ENCODE measurements around the gene RPL26. TPM values are rescaled to one million over a fixed set of nuclear protein-coding genes. Genes with fewer than 3 reads are reported as not detected.

RPL26 gene
- total and polyA plus RNA-seq, 2 donors (not counting 1 experiment from before 2014, with no cell fraction given): 2,684 to 4,449 TPM

DNA sequence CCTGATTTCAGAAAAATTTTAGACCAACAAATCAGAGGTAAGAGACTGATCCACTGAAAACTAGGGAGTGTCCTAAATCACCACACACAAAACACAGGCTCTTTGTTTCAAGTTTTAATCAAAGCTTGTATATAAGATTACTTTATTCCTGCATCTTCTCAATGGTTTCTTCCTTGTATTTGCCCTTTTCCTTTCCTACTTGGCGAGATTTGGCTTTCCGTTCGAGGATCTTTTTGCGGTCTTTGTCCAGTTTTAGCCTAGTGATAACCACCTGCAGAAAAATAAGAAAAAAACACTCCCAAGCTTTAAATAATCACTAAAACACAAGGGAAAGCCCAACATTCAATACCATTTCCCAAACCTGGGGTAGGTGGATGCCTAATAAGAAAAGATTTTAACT is 5.6 kb downstream of the RPL26 start:
- intact Hi-C loops (cut with micrococcal nuclease): loop anchor here (2.0 kb wide), 1 partner anchor 129 kb away; the partner anchor contains the start of genes CTC1 and PFAS
- Histone ChIP-seq H4K20me1 (ENCODE audit: control insufficient read depth, insufficient read depth, low read length, poor library complexity, severe bottlenecking) (peaks cover 53% of the 10 kb centered on the region), H3K4me2 (replicated peaks; ENCODE audit: low read depth, low read length, poor library complexity, severe bottlenecking) (no peak overlapping the region), H3K9ac (ENCODE audit: low read length) (no peak overlapping the region), H3K4me1 (ENCODE audit: control insufficient read depth in 2 of 2, insufficient read depth in 2 of 2, low read length in 2 of 2) (peaks cover 41 to 42% of the 10 kb centered on the region in 2 donors), H3K79me2 (ENCODE audit: control insufficient read depth, insufficient read depth, low read length) (peaks cover 38% of the 10 kb centered on the region), H3K9me3 (ENCODE audit: control extremely low read depth in 1 of 3, control insufficient read depth in 2 of 3, insufficient read depth in 1 of 3, low read length in 2 of 3) (no peaks in the 10 kb centered on the region), H3K27ac (ENCODE audit: low read length in 2 of 2) (peak overlapping the region; percentile 53 to 86), H3K4me3 (ENCODE audit: control extremely low read depth in 1 of 5, extremely low read depth in 1 of 5, insufficient read depth in 1 of 5, low read depth in 2 of 5, low read length in 4 of 5) (no peak overlapping the region), H2AFZ (ENCODE audit: insufficient read depth, low read depth, low read length, poor library complexity, severe bottlenecking) (no peak overlapping the region), H3K36me3 (replicated peaks in 1 of 2; ENCODE audit: control extremely low read depth in 1 of 2, control insufficient read depth in 1 of 2, extremely low read depth in 1 of 2, insufficient read depth in 2 of 2, low read length in 1 of 2) (peaks cover 6 to 52% of the 10 kb centered on the region in 2 experiments), H3K27me3 (replicated peaks in 1 of 4; ENCODE audit: control extremely low read depth in 1 of 4, control insufficient read depth in 3 of 4, insufficient read depth in 4 of 4, low read length in 3 of 4) (no peaks in the 10 kb centered on the region)
- no peak overlapping the region for H3K27ac Mint-ChIP-seq
- DNase-seq (no peak), ATAC-seq (ENCODE audit: low read depth) (no peak)
- POLR2A ChIA-PET: no interaction called here
- 88% methylated on average over 4 of the region's 4 CpGs for WGBS (ENCODE audit: insufficient coverage)
- peaks cover 54% of the 10 kb centered on the region for H3K4me1 Mint-ChIP-seq
- no peaks in the 10 kb centered on the region for H3K27me3 Mint-ChIP-seq
- CTCF ChIA-PET: interaction anchor here (0.6 to 2.0 kb wide), 8 partner anchors 9 to 369 kb away, joined by 3 to 7 read pairs (median 3); partner anchors contain the start of gene SLC25A35
- no peak for TF ChIP-seq EZH2 (IDR thresholded peaks at IDR 0.05; ENCODE audit: borderline replicate concordance, insufficient read depth, low read depth, low read length, poor library complexity, severe bottlenecking)
- TF ChIP-seq, protein P1, sequence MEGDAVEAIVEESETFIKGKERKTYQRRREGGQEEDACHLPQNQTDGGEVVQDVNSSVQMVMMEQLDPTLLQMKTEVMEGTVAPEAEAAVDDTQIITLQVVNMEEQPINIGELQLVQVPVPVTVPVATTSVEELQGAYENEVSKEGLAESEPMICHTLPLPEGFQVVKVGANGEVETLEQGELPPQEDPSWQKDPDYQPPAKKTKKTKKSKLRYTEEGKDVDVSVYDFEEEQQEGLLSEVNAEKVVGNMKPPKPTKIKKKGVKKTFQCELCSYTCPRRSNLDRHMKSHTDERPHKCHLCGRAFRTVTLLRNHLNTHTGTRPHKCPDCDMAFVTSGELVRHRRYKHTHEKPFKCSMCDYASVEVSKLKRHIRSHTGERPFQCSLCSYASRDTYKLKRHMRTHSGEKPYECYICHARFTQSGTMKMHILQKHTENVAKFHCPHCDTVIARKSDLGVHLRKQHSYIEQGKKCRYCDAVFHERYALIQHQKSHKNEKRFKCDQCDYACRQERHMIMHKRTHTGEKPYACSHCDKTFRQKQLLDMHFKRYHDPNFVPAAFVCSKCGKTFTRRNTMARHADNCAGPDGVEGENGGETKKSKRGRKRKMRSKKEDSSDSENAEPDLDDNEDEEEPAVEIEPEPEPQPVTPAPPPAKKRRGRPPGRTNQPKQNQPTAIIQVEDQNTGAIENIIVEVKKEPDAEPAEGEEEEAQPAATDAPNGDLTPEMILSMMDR (IDR thresholded peaks at IDR 0.05): no peak
- H3K9me3 Mint-ChIP-seq (ENCODE audit: insufficient read depth): no peaks in the 10 kb centered on the region
- peak overlapping the region; percentile 92 for H3K4me3 Mint-ChIP-seq
